SKM-1 (cell line): ENCODE results near the gene SPOCK1.

Experiments
- DNase-seq: peaks from one replicate; lab custom pipeline; 2025; ENCODE audit not compliant: unreplicated experiment; lab: John Stamatoyannopoulos, UW

Gene SPOCK1

GRCh38 chr5:137366526-137366925 is 132.6 kb downstream of the SPOCK1 start:
- DNase-seq: no peak

DNA sequence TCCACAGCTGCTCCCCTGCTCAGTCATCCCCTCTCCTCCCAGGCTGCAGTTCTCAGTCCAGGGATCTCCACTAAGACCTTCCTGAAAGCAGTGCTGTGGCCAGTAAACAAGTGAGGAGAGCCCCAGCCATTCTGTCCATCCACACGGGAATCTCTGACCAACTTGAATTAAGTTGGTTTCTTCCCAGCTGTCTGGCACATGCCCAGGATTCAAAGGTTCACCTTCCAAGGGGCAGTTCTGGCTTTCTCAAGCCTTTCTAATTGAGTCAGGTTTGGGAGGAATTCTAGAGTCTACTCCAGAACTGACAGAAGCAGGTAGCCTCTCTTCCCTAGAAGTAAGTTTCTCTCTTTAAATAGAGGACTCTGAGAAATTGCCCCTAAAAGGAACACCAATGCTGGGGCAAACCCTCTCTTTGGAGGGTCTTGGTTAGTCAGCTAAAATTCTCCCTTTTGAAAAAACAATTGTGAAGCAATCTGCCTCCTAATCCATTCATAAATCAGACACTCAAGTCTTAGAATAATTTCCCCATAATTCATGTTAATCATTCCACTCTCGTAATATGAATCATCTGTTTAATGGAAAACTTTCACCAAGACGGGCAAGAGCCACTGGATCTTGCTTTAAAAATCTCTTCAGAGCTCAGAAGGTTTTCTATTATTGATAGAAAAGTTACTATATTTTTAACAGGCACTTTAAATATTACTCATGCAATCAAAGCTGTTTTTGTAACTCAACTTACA is 133.8 kb downstream of the SPOCK1 start:
- DNase-seq: no peak

GRCh38 chr5:137361280-137361679 is 137.8 kb downstream of the SPOCK1 start:
- DNase-seq: no peak

GRCh38 chr5:137360607-137361006 is 138.5 kb downstream of the SPOCK1 start:
- DNase-seq: no peak

DNA sequence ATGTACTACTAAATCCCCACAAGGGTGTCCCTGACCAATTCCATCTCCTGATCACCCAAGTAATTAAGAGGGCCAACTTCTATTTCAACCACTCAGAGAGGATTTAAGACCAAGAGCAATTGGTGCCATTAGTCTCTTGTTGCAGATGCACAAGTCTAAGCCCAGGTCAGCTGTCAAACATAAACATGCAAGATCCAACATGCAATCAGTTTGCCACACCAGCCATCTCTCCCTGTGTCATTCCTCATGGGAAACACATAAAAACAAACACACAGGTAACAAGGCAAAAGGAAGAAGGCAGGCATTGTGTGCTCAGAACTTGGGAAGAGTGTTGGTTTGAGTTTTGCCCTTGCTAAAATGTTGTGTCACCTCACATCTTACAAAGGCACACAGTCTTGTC is 139.2 kb downstream of the SPOCK1 start:
- no peak for DNase-seq

DNA sequence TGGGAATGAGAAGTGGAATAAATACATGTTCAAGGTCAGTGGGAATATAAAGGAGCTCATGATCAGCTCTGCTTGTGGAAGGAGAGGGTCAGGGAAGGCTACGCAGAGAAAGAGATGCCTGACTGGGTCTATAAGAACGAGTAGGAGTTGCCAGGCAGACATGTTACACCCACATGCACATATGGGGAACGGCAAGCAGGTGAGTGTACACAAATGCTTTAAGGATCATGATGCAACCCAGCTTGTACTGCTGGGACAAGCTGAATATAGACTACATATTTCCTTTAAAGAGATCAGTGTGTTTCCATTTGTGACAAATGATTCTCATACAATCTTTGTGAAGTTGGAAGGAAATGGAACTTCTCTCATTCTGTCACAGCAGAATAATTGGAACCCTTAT is 141.7 kb downstream of the SPOCK1 start:
- DNase-seq: no peak

GRCh38 chr5:137356127-137356526 is 143.0 kb downstream of the SPOCK1 start:
- DNase-seq: no peak

GRCh38 chr5:137355708-137356107 is 143.4 kb downstream of the SPOCK1 start:
- DNase-seq: no peak

DNA sequence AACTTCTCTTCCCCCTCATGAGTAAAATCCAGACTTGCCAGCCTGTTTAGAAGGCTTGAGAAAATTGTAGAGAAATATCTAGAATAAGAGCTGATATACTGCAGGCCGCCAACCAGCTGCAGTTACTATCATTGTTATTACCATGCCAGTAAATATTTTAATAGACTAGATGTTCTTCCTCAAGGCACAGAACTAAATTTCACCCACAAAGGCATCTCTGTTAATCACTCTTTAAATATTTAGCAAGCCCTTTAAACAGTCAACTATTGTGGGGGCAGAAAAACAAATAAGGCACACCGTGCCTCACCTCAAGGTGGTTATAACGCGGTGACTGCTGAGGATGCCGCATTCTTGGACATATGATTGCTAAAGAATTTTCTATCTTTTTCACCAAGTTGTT is 147.0 kb downstream of the SPOCK1 start:
- DNase-seq: no peak

DNA sequence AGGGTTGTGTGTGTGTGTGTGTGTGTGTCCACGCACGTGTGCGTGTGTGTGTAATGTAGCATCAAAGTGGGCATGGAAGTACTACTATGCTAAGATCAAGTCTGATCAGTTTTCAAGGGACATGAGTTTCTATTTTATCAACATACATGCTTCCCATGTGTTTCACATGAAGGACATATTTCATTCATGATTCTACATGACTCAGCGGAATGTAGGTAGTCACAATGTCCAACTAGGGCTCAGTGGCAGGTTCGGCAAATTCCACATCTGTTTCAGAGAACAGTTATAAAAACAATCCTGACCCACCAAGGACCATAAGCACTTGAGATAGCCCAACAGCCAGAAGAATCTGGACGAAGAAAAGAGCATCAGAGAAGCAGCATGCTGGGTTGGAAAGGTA is 148.3 kb downstream of the SPOCK1 start:
- DNase-seq: no peak

GRCh38 chr5:137348759-137349158 is 150.4 kb downstream of the SPOCK1 start:
- DNase-seq: no peak

- DNase-seq: no peak
Measured at GRCh38 chr5:137347865-137348264, 151.3 kb downstream of the SPOCK1 start.

- DNase-seq: no peak
Measured at GRCh38 chr5:137346281-137346680, 152.8 kb downstream of the SPOCK1 start.

DNA sequence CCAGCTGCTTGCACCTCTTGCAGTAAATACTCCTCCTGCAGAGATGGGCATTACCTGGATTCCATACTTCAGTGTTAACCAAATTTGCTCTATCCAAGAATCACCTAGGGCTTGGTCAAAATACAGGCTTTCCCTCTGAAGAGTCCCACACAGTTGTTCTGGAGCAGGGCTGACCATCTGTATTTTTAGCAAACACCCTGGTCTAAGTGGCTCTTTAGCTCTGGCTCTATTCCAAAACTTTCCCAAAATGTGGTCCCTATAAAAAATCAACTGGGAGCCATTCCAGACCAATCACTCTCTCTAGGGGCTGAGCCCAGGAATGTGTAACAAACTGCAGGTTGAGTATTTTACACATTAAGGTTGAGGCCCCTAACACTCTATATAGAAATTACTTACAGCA is 153.7 kb downstream of the SPOCK1 start:
- no peak for DNase-seq

GRCh38 chr5:137344723-137345322 is 154.3 kb downstream of the SPOCK1 start:
- DNase-seq: peak; percentile 24

DNA sequence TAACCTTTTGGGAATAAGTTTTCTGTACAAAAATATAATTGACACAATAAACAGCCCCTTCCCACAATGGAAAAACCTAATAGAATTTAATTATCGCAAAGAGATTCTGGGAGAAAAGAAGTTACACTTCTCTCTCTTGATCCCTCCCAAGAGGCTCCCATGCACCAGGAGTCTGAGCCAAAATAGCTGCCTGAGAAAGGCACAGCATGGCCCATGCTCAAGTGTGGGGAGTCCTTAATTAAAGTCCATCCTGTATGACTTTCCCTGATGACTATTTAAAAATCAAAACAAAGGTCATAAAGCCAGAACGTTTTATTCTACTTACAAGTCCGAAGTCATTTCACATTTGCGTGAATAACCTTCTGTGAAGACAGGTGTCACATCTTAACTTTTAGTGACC is 155.1 kb downstream of the SPOCK1 start:
- DNase-seq: no peak

DNA sequence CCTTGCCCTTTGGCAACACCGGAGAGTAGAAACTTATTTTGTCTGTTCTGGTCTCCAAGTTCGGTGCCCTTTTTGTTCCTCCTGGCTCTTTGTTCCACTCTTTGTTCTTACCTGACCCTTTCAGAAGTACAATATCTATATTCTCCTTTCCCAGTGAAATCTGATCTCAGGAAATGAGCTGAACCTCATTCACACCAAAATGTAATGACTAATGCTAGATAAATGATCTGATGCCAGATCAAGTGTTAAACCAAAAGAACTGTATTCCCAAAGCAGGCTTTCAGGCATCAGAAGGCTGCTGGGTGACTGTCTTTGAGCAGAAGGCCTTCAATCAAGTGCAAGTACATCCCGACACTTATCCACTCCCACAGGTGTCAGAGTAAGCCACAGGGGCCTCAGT is 156.4 kb downstream of the SPOCK1 start:
- DNase-seq: no peak

GRCh38 chr5:137341831-137342230 is 157.3 kb downstream of the SPOCK1 start:
- DNase-seq: no peak

DNA sequence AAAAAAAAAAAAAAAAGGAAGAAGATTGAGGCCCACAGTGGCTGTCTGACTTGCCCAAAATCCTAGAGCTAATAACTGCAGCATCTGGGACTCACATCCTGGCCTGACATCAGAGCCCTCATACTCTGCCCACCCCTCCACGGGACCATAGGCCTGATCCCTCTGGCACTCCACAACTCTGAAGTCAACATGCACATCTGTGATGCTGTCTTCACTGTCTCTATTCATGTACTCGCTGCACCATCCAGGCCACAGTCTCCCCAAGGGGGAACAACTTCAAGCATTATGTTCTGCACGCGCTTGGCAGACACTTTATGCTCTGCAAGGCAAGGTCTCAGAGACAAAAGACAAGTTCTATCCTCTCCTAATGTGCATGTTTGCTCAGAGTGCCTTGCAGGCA is 158.2 kb downstream of the SPOCK1 start:
- DNase-seq: no peak

- no peak for DNase-seq
Measured at GRCh38 chr5:137336565-137337120, 162.5 kb downstream of the SPOCK1 start.

- no peak for DNase-seq
Measured at GRCh38 chr5:137336161-137336560, 163.0 kb downstream of the SPOCK1 start.

- DNase-seq: no peak
Measured at GRCh38 chr5:137335493-137335892, 163.6 kb downstream of the SPOCK1 start.

GRCh38 chr5:137333928-137334327 is 165.2 kb downstream of the SPOCK1 start:
- DNase-seq: no peak
